Activated CD8-positive, alpha-beta memory T cell treated with anti-CD3 and anti-CD28 coated beads, Interleukin-2, amount 10 ng/mL, durations not matched to agents 7 days and 5 days (primary cell): ENCODE data around the gene FIZ1. TPM values are rescaled to one million over a fixed set of nuclear protein-coding genes. Genes with fewer than 3 reads are reported as not detected.
"Not testable (repeated sequence)": the region's sequence is repeated elsewhere in the genome, so short reads cannot be mapped to it uniquely, and the experiment has no call there.

ENCODE experiments used
- ATAC-seq: fragments of 150-1000 bp; cut with Tn5 transposase; one replicate; pipeline ENCODE4 v1.10.0; 2021; ENCODE audit warnings: moderate library complexity
- CTCF ChIA-PET: fragments of 350-600 bp; sonication (Branson Sonifier 250); formaldehyde crosslinking; loops from one replicate; lab custom pipeline; 2021; ENCODE audit warnings: antibody characterized with exemption; lab: Charles Lee
- DNase-seq: peaks from one replicate; pipeline ENCODE4 v3.0.0-alpha.2; 2020
- H3K27ac Mint-ChIP-seq: one replicate; pipeline ENCODE4 v1.8.0; 2021; ENCODE audit warnings: mild to moderate bottlenecking, mixed read lengths
- H3K27me3 Mint-ChIP-seq: one replicate; pipeline ENCODE4 v1.8.0; 2021; ENCODE audit warnings: mixed read lengths
- H3K36me3 Mint-ChIP-seq: one replicate; pipeline ENCODE4 v1.8.0; 2021; ENCODE audit warnings: mild to moderate bottlenecking, mixed read lengths
- H3K4me1 Mint-ChIP-seq: one replicate; pipeline ENCODE4 v1.8.0; 2021; ENCODE audit warnings: mixed read lengths
- H3K4me3 Mint-ChIP-seq: one replicate; pipeline ENCODE4 v1.8.0; 2021; ENCODE audit warnings: mild to moderate bottlenecking, moderate library complexity, mixed read lengths
- H3K9me3 Mint-ChIP-seq: one replicate; pipeline ENCODE4 v1.8.0; 2022; ENCODE audit warnings: low read depth, mixed read lengths
- total RNA-seq, 2 experiments: library from RNA; stranded (reverse); gene quantifications; one replicate each; pipeline ENCODE4 v1.2.3, GENCODE V29; 2021

The FIZ1 gene
- total RNA-seq, 2 experiments from 2014 or later = 13.0 to 15.7 TPM

DNA sequence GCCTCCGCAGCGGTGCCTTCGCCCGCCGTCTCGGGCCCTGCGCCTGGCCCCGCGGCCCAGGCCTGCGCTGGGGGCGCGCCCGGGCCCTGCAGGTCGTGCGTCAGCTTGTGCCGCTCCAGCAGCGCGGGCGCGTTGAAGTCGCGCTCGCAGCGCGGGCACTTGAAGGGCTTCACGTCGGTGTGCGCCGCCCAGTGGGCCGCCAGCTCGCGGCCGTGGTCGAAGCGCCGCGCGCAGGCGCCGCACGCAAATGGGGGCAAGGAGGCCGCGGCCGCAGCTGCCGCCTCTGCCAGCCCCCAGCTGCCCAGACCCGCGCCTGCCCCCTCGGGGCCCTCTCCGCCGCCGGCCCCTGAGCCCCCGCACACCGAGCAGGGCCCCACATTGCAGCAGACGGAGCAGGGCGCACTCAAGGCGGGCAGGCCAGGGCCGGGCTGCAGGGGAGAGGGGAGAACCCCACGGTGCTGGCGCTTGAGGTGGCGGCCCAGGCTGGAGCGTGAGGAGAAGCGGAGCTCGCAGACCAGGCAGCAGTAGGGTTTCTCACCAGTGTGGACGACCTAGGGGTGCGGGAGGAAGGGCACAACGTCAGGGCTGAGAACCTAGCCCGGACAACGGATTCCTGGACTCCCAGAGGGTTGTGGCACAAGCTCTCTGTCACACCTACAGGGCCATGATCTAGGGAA lies 6.1 kb downstream of the FIZ1 start:
- CTCF ChIA-PET = interaction anchor here (0.6 to 2.7 kb wide), 2 partner anchors 13 to 19 kb away, joined by 4 to 7 read pairs; partner anchors contain the start of gene ZNF865
- no peak overlapping the region for H3K4me3 Mint-ChIP-seq
- no peaks in the 10 kb centered on the region for H3K27me3 Mint-ChIP-seq
- DNase-seq = no peak
- no peak for ATAC-seq
- no peaks in the 10 kb centered on the region for H3K9me3 Mint-ChIP-seq
- peaks cover 29% of the 10 kb centered on the region for H3K36me3 Mint-ChIP-seq
- no peak overlapping the region for H3K27ac Mint-ChIP-seq
- H3K4me1 Mint-ChIP-seq = no peaks in the 10 kb centered on the region

DNA sequence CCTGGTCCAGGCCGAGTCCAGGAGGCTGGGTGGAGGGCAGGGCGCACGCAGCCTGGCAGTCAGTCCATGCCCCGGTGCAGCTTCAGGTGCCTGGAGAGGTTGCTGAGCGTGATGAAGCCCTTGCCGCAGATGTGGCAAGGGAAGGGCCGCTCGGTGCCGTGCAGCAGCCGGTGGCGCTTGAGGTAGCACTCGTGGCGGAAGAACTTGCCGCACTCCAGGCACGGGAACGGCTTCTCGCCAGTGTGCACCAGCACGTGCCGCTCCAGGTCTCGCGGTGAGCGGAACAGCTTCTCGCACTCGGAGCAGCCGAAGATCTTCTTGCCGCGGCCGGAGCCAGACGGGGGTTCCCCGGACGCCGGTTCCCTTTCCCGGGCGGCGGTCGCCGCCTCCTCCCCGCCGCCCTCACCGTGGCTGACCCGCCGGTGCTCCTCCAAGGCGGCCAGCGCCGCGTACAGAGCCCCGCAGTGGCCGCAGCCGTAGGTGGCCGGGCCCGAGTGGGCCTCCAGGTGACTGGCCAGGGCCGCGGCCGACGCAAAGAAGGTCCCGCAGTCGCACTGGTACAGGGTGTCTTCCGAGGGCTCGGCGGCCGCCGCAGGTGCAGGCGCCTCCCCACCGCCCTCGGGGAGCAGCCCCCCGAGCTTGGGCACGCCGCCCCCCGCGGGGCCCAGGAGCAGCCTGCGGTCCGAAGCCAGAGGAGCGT lies 6.8 kb downstream of the FIZ1 start:
- Mint-ChIP-seq H3K4me1 (no peaks in the 10 kb centered on the region), H3K36me3 (peaks cover 26% of the 10 kb centered on the region), H3K9me3 (no peaks in the 10 kb centered on the region), H3K27ac (no peak overlapping the region), H3K27me3 (no peaks in the 10 kb centered on the region), H3K4me3 (no peak overlapping the region)
- CTCF ChIA-PET = interaction anchor here (2.7 kb wide), 1 partner anchor 14 kb away, joined by 7 read pairs; the partner anchor contains the start of gene ZNF865
- DNase-seq (no peak), ATAC-seq (no peak)

DNA sequence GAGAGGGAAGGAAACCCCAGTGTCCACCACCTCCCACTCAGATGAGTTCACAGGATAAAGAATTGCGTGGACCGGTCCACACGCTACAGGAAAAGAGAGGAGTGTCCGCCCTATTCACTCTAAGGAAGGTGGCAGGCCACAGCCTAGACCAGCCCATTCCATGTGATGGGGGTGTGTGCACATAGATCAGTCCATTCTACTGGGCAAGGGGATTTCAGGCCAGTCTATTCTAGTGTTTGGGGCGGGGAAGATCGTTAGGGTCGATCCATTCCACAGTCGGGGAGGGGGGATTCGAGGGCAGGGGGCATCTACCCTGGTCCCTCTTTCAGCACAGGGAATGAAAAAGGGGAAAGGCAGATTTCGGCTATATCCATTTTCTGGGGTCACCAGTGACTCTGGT lies 7.8 kb downstream of the FIZ1 start:
- Mint-ChIP-seq H3K4me3 (no peak overlapping the region), H3K9me3 (no peaks in the 10 kb centered on the region), H3K27me3 (peaks cover 9% of the 10 kb centered on the region), H3K36me3 (peaks cover 22% of the 10 kb centered on the region), H3K27ac (no peak overlapping the region), H3K4me1 (peaks cover 5% of the 10 kb centered on the region)
- CTCF ChIA-PET = no interaction called here
- DNase-seq (no peak), ATAC-seq (no peak)

DNA sequence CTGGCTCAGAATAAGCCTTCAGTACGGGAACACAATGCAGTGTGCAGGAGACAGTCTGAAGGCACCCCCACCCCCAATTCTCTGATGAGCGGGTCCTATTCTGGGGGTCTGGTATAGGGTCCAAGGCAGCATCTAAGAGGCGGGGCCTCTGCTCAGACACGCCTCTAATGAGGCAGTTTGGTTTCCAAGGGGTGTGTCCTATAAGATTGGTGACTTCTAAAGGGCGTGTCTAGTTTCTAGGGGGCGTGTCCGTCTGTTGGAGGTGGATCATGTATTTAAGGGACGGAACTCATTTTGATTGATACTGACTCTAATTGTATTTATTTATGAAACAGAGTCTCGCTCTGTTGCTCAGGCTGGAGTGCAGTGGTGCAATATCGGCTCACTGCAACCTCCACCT lies 8.7 kb downstream of the FIZ1 start:
- H3K27me3 Mint-ChIP-seq = peaks cover 15% of the 10 kb centered on the region
- H3K36me3 Mint-ChIP-seq = peaks cover 13% of the 10 kb centered on the region
- DNase-seq (no peak), ATAC-seq (no peak)
- H3K27ac Mint-ChIP-seq = no peak overlapping the region
- H3K9me3 Mint-ChIP-seq = no peaks in the 10 kb centered on the region
- CTCF ChIA-PET = no interaction called here
- peaks cover 9% of the 10 kb centered on the region for H3K4me1 Mint-ChIP-seq
- H3K4me3 Mint-ChIP-seq = no peak overlapping the region

DNA sequence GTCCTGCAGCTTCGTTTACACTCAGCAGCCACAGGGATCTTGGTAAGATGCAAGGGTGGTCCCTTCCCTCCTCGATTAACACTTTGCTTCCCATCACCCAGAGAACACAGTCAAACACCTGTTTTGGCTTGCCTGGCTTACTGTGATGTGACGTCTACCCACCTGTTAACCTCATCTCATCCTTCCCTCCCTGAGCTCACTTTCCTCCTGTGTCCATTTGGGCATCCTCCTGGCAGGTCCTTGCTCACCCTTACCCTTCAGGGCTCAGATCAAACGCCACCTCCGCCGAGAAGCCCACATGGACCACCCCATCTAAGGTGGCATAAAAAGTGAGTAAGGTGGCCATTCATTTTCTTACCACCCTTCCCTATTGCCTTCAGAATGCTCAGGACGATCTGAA lies 9.2 kb downstream of the FIZ1 start:
- Mint-ChIP-seq H3K9me3 (no peaks in the 10 kb centered on the region), H3K4me1 (peaks cover 13% of the 10 kb centered on the region), H3K4me3 (no peak overlapping the region), H3K27ac (no peak overlapping the region), H3K36me3 (peaks cover 8% of the 10 kb centered on the region), H3K27me3 (peaks cover 20% of the 10 kb centered on the region)
- DNase-seq (no peak), ATAC-seq (no peak)
- CTCF ChIA-PET = no interaction called here

DNA sequence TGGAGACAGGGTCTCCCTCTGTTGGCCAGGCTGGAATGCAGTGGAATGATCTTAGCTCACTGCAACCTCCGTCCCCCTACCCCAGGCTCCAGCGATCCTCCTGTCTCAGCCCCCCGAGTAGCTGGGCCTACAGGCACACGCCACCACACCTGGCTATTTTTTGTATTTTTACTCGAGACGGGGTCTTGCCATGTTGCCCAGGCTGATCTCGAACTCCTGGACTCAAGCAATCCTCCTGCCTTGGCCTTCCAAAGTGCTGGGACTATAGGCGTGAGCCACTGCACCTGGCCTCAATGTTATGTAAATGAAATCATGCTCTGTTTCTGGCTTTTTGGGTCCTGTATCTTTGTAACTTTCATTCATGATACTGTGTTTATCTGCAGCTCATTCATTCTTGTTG lies 10.6 kb downstream of the FIZ1 start:
- CTCF ChIA-PET = interaction anchor here (0.7 kb wide), 1 partner anchor 76 kb away, joined by 4 read pairs; no protein-coding TSS in a partner anchor
- Mint-ChIP-seq H3K27me3 (peaks cover 23% of the 10 kb centered on the region), H3K36me3 (peaks cover 3% of the 10 kb centered on the region), H3K9me3 (no peaks in the 10 kb centered on the region), H3K4me3 (no peak overlapping the region), H3K27ac (no peak overlapping the region), H3K4me1 (peaks cover 13% of the 10 kb centered on the region)
- ATAC-seq = no peak
- DNase-seq = no peak

DNA sequence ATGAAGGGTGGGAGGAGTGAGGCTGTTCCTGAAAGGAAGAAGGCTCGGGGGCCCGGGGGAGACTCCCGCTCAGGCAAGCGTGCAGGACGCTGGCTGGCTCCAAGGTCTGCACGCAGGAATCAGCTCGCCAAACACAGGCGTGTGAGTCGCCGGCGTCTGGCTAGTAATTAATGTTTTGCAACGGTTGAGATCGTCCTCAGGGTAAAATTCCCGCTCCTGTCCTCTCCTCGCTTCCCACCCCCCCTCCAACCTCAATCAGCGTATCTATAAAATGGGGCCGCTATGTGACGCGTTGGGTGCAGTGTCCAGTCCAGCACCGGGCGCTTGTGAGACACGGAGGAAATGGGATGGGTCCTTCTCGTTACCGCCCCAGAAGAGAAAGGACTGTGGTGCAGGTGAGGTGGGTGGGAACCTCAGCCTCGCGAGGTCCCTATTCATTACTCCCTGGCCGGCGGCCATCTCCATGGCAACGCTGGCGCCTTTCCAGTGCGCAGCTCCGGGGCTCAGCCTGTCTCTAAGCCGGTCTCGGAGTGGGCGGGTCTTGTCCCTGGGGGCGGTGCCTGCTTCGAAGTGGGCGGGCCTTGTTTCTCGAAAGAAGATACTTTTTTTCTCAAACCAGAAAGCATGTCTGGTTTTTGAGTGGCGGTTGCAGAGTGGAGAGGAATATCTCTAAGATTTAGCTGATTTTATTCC lies 12.2 kb downstream of the FIZ1 start:
- ATAC-seq = peak; percentile 99
- Mint-ChIP-seq H3K9me3 (no peaks in the 10 kb centered on the region), H3K36me3 (no peaks in the 10 kb centered on the region), H3K27me3 (peaks cover 23% of the 10 kb centered on the region), H3K4me3 (peak overlapping the region; percentile 67), H3K27ac (no peak overlapping the region), H3K4me1 (peaks cover 13% of the 10 kb centered on the region)
- peak; percentile 93 for DNase-seq
- CTCF ChIA-PET = interaction anchor here (0.8 to 1.6 kb wide), 5 partner anchors 12 to 70 kb away, joined by 3 read pairs; partner anchors contain the start of genes FIZ1 and ZNF865

DNA sequence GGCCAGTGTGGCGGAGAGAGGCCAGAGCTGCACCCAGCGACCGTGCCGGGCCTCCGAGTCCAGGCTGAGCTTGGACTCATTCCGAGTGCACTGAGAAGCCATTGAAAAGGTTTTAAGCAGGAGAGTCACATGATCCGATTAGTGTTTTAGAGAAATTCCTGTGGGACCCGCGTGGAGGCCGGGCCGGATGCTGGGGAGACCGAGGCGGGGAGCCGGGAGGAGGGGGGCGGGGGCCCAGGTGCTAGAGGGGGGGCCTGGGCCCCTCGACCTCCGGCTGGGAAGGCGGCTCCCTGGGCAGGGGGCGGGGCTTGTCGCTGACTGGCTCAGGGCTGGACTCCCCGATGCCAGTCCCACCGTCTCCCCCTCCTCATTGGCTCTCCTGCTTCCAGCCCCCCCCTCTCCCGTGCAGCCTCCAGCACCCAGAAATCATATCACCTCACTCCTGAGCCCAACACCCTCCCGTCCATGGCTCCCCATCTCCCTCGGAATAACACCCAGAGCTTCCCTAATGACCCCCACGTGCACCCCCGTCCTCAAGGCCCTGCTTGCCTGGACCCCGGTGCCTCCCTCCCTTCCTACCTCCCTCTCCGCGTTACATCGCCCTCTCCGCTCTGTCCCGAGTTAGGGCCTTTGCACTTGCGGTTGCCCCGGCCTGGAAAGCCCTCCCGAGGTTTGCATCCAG lies 13.5 kb downstream of the FIZ1 start:
- H3K4me3 Mint-ChIP-seq = no peak overlapping the region
- CTCF ChIA-PET = interaction anchor here (1.3 to 1.6 kb wide), 3 partner anchors 20 to 46 kb away, joined by 3 to 11 read pairs (median 4); partner anchors contain the start of gene ZNF865
- no peaks in the 10 kb centered on the region for H3K9me3 Mint-ChIP-seq
- no peak overlapping the region for H3K27ac Mint-ChIP-seq
- ATAC-seq (no peak), DNase-seq (no peak)
- H3K27me3 Mint-ChIP-seq = peaks cover 23% of the 10 kb centered on the region
- H3K36me3 Mint-ChIP-seq = no peaks in the 10 kb centered on the region
- H3K4me1 Mint-ChIP-seq = peaks cover 24% of the 10 kb centered on the region

DNA sequence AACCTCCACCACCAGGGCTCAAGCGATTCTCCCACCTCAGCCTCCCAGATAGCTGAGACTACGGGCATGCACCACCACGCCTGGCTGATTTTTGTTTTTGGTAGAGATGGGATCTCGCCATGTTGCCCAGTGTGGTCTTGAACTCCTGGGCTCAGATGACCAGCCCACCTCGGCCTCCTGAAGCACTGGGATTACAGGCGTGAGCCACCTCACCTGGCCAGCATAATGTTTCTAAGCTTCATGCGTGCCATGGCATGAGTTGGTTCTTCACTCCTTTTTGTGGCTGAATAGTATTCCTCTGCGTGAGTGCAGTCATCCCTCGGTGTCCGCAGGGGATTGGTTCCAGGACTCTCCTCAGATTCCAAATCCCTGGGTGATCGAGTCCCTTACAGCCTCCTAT lies 14.4 kb downstream of the FIZ1 start:
- peaks cover 23% of the 10 kb centered on the region for H3K27me3 Mint-ChIP-seq
- H3K27ac Mint-ChIP-seq = no peak overlapping the region
- no peaks in the 10 kb centered on the region for H3K9me3 Mint-ChIP-seq
- DNase-seq = no peak
- H3K4me3 Mint-ChIP-seq = no peak overlapping the region
- H3K4me1 Mint-ChIP-seq = peaks cover 26% of the 10 kb centered on the region
- CTCF ChIA-PET = interaction anchor here (1.3 to 1.6 kb wide), 2 partner anchors 41 to 47 kb away, joined by 4 to 11 read pairs; no protein-coding TSS in a partner anchor
- no peaks in the 10 kb centered on the region for H3K36me3 Mint-ChIP-seq
- ATAC-seq = no peak

DNA sequence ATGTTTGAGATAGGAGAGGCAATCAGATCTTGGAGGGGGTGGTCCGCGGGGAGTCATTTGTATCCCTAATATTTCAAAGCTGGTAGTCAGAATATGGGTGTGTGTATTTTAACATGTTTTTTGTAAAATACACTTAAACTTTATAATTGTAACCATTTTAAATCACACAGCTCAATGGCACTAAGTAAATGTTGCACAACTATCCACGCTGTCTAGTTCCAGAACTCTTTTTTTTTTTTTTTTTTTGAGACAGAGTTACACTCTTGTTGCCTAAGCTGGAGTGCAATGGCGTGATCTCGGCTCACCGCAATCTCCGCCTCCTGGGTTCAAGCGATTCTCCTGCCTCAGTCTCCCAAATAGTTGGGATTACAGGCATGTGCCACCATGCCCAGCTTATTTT lies 15.4 kb downstream of the FIZ1 start:
- not testable (repeated sequence) for H3K9me3 Mint-ChIP-seq, DNase-seq, H3K27ac Mint-ChIP-seq, H3K4me3 Mint-ChIP-seq, H3K36me3 Mint-ChIP-seq, ATAC-seq
- Mint-ChIP-seq H3K4me1 (peaks cover 30% of the 10 kb centered on the region), H3K27me3 (peaks cover 23% of the 10 kb centered on the region)
- CTCF ChIA-PET = interaction anchor here (0.9 kb wide), 1 partner anchor 40 kb away, joined by 3 read pairs; the partner anchor contains the start of gene ZNF784

DNA sequence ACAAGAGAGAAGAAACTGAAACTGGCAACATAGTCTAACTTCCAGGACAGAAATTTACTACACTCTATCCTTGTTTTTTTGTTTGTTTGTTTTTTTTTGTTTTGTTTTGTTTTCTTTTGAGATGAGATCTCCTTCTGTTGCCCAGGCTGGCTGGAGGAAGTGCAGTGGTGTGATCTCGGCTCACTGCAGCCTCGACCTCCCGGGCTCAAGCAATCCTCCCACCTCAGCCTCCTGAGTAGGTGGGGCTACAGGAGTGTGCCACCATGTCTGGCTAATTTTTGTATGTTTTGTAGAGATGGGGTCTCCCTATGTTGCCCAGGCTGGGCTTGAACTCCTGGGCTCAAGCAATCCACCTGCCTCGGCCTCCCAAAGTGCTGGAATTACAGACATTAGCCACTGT lies 17.0 kb downstream of the FIZ1 start:
- H3K36me3 Mint-ChIP-seq, DNase-seq, H3K27ac Mint-ChIP-seq, H3K4me3 Mint-ChIP-seq, ATAC-seq, H3K9me3 Mint-ChIP-seq: not testable (repeated sequence)
- Mint-ChIP-seq H3K27me3 (peaks cover 21% of the 10 kb centered on the region), H3K4me1 (peaks cover 27% of the 10 kb centered on the region)
- CTCF ChIA-PET = interaction anchor here (1.3 kb wide), 1 partner anchor 78 kb away, joined by 3 read pairs; no protein-coding TSS in a partner anchor

DNA sequence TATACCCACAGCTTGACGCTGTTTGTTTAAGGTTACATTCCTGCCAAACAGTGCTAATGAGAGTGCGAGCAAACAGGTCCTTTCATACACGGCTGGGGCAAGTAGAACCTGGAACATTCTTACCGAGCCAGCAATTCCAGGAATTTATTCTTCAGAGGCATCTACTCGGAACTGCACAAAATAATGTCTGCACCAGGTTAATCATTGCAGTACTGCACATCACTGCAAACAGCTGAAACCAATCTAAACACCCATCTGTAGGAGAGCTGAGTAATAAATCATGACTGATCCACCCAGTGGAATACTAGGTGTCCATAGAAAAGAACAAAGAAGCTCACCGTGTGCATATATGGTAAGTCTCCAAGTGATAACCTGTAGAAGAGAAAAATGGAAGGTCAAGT lies 17.5 kb downstream of the FIZ1 start:
- peaks cover 8% of the 10 kb centered on the region for H3K36me3 Mint-ChIP-seq
- no peaks in the 10 kb centered on the region for H3K9me3 Mint-ChIP-seq
- peaks cover 25% of the 10 kb centered on the region for H3K4me1 Mint-ChIP-seq
- H3K4me3 Mint-ChIP-seq = no peak overlapping the region
- no peak for ATAC-seq
- H3K27ac Mint-ChIP-seq = no peak overlapping the region
- peaks cover 17% of the 10 kb centered on the region for H3K27me3 Mint-ChIP-seq
- DNase-seq = no peak
- CTCF ChIA-PET = interaction anchor here (1.2 to 2.2 kb wide), 3 partner anchors 24 to 78 kb away, joined by 3 to 8 read pairs (median 3); no protein-coding TSS in a partner anchor
